ENCODE results near the gene KRTAP5-11. TPM values are rescaled to one million over a fixed set of nuclear protein-coding genes. Genes with fewer than 3 reads are reported as not detected.
"Not testable (repeated sequence)": the region's sequence is repeated elsewhere in the genome, so short reads cannot be mapped to it uniquely, and the experiment has no call there.

KRTAP5-11 gene
- total RNA-seq, 1 experiment from 2014 or later: not detected

DNA sequence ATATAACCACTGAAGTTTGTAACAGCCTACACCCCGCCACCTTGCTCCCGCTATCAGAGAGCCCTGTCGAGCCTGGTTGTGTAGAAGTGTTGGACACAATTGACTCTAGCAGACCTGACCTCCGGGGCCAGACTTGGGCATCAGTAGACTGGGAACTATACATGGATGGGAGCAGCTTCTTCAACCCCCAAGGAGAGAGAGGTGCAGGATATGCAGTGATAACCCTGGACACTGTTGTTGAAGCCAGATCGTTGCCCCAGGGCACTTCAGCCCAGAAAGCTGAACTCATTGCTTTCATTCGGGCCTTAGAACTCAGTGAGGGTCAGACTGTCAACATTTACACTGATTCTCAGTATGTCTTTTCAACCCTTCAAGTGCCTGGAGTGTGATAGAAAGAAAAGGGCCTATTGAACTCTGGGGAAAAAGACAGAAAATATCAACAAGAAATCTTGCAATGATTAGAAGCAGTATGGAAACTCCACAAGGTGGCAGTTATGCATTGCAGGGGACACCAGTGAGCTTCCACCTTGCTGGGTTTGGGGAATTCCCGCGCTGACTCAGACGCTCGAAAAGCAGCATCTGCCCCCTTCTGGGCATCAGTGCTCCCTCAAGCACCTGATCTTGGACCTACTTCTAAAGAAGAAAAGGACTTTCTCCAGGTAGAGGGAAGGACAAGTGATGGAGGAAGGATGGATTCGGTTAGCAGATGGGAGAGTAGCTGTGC is 6.3 kb upstream of the KRTAP5-11 start:
- peak; percentile 38 for DNase-seq (ENCODE audit: low read depth, low spot score)
- in situ Hi-C loops (cut with HindIII; ENCODE audit: low pct_unique_long_range_greater_than_20kb, low sequenced_read_pairs): not testable (repeated sequence)

DNA sequence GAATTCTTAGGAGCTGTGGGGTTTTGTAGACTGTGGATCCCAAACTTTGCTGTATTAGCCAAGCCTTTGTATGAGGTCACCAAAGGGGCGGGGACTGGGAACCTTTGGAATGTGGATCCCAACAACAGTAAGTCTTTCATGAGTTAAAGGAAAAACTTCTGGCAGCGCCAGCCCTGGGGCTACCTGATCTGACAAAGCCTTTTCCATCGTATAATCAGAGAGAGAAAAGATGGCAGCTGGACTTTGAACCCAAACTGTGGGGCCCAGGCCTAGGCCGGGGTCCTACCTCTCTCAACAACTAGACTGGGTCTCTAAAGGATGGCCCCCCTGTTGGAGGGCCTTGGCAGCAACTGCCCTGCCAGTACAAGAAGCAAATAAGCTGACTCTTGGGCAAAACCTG is 5.6 kb upstream of the KRTAP5-11 start:
- in situ Hi-C loops (cut with HindIII; ENCODE audit: low pct_unique_long_range_greater_than_20kb, low sequenced_read_pairs): not testable (repeated sequence)
- DNase-seq (ENCODE audit: low read depth, low spot score): peak; percentile 93

GRCh38 chr11:71585673-71586072 is 3.0 kb upstream of the KRTAP5-11 start:
- in situ Hi-C loops (cut with HindIII; ENCODE audit: low pct_unique_long_range_greater_than_20kb, low sequenced_read_pairs); DNase-seq (ENCODE audit: low read depth, low spot score): not testable (repeated sequence)

DNA sequence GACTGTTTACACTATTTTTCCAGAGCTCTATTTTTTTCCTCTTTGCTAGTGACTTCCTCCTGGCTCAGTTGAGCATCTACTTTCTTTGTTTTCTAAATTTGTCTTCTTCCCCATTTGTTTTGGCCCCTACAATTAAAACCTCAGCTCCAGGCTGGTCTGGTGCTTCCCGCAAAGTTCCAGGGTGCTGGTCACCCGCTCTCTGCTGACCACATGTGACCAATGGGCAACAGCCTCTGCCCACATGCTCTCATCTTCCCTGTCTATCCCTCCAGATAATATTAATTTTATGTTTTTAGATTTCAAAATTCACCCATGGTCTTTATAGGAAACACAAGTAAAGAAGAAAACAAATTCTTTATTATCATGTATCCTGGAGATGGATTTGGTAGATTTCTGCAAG is 294 bp upstream of the KRTAP5-11 start:
- in situ Hi-C loops (cut with HindIII; ENCODE audit: low pct_unique_long_range_greater_than_20kb, low sequenced_read_pairs): not testable (repeated sequence)

GRCh38 chr11:71581826-71582225 is 849 bp downstream of the KRTAP5-11 start:
- in situ Hi-C loops (cut with HindIII; ENCODE audit: low pct_unique_long_range_greater_than_20kb, low sequenced_read_pairs): no loop called here
- no peak for DNase-seq (ENCODE audit: low read depth, low spot score)

More for the DNA sequence above, 294 bp upstream of the KRTAP5-11 start:
- DNase-seq (ENCODE audit: low read depth, low spot score): peak; percentile 10

DNA sequence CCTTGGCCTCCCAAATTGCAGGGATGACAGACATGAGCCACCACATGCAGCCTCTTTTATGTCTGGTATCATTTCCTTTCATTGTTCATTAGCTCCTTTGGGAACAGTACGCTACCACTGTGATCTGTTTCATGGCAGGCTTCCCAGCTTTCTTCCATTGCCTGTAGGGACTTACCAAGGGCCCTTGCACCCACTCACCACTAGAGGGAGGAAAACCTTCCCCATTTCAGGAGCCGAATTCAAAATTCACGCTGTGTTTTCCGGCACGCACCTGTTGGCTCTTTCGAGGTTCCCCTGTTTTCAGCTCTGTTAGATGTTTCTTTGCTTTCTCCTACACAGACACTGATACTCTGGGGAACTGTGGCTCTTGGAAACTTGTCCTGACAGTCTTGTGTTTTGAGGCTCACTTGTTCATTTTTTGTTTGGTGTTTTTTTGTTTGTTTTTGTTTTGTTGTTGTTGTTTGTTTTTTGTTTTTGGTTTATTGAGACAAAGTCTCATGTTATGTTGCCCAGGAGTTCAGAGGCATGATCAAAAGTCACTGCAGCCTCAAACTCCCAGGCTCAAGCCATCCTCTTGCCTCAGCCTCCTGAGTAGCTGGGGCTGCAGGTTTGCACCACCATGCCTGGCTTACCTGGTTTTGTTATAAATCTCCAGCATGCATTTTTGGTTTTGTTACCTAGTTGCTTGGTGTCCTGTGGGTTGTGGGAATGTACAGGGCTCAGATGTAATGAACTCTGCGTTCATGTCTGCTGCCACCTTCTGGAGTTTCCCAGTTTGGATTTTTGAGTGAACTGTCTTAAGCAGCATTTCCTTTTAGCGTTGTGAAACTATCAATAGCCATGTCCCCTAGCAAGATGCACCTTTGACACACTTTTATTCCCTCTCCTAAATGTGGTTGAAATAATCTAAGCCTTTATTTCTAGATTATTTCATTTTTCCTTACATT is 2.3 kb downstream of the KRTAP5-11 start:
- in situ Hi-C loops (cut with HindIII; ENCODE audit: low pct_unique_long_range_greater_than_20kb, low sequenced_read_pairs): no loop called here

DNA sequence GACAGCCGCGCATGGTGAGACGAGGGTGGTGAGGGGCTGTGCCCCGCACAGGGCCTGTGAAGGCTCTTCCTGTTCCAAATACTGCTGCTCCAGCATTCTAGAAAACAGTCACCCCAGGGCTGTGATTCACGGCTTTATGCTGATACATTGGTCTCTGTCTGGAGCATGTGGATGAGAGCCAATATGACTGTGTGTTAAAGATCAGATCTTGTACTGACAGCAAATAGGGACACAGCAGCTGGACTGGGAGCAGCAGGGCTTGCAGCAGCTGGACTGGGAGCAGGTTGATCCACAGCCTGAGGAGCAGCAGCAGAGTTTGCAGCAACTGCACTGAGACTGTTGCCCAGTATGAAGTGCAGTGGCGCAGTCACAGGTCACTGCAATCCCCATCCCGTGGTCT is 3.2 kb downstream of the KRTAP5-11 start:
- in situ Hi-C loops (cut with HindIII; ENCODE audit: low pct_unique_long_range_greater_than_20kb, low sequenced_read_pairs); DNase-seq (ENCODE audit: low read depth, low spot score): not testable (repeated sequence)

More for the DNA sequence above, 2.3 kb downstream of the KRTAP5-11 start:
- peak; percentile 95 for DNase-seq (ENCODE audit: low read depth, low spot score)

GRCh38 chr11:71577469-71578004 is 5.1 kb downstream of the KRTAP5-11 start:
- no peak for DNase-seq (ENCODE audit: low read depth, low spot score)
- in situ Hi-C loops (cut with HindIII; ENCODE audit: low pct_unique_long_range_greater_than_20kb, low sequenced_read_pairs): no loop called here

DNA sequence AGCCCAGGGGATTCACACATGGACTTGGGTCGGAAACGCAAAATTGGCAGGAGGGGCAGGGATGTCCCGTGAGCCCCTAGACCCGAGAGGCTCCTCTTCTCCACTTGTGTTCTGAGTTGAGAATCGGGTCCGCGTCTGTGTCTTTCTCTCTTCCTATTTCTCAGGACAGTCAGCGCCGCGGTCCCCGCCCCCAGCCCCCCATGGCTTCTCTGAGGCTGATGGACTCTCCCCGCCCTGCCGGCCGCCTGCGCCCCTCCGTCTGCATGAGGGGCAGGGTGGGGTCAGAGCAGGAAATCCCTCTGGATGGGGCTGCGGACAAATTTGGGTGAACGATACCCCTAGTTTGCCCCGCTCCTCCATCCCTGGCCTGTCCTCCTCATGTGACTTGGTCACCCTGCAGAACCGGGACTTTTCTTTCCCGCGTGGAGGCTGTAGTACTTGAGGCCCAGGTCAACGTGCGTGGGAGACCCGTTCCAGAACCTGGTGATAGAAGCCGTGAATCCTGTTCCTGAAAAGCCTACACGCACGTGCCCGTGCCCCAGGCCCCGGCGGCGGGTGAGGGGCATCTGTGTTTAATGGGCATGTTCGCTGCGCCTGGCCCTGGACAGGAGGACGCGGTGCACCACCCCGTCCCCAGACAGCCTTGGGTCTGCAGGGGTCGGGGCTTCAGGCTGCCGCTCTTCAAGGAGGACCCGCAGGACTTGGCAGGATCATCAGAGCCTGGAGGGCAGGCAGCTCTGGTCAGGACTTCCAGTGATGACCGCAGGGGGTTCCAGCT is 5.8 kb downstream of the KRTAP5-11 start:
- in situ Hi-C loops (cut with HindIII; ENCODE audit: low pct_unique_long_range_greater_than_20kb, low sequenced_read_pairs): not testable (repeated sequence)

DNA sequence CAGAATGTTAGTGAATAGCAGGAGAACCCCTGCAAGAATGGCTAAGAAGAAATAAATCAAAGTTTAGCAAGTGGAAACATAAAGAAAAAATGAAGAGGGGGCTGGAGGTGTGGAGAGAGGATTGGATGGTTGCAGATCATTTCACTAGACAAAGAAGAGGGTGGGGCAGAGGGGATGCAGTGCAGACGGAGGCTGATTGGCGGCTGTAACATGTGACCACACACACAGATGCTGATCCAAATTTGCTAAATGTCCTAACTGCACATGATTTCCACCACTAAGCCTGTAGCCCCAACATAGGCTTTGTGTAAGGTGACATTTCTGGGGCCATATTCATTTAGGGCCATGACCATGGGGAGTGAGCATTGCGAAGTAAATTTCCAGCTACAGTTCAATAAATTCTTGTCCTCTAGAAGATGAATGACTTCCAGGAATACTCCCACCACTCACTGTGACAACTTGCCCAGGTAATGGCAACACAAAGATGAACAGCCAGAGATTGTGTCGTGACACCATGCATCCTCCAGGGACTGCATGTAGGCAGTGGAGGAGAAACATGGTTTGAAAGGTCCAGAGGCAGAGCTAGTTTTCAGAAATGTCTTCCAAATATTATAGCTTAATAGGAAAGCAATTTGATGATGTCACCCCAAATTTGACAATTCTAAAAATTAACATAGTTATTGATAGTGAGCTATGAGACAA is 6.8 kb downstream of the KRTAP5-11 start:
- in situ Hi-C loops (cut with HindIII; ENCODE audit: low pct_unique_long_range_greater_than_20kb, low sequenced_read_pairs): no loop called here
- DNase-seq (ENCODE audit: low read depth, low spot score): no peak

More for the DNA sequence above, 5.8 kb downstream of the KRTAP5-11 start:
- not testable (repeated sequence) for DNase-seq (ENCODE audit: low read depth, low spot score)

GRCh38 chr11:71574418-71574817 is 8.3 kb downstream of the KRTAP5-11 start:
- no peak for DNase-seq (ENCODE audit: low read depth, low spot score)
- in situ Hi-C loops (cut with HindIII; ENCODE audit: low pct_unique_long_range_greater_than_20kb, low sequenced_read_pairs): no loop called here

DNA sequence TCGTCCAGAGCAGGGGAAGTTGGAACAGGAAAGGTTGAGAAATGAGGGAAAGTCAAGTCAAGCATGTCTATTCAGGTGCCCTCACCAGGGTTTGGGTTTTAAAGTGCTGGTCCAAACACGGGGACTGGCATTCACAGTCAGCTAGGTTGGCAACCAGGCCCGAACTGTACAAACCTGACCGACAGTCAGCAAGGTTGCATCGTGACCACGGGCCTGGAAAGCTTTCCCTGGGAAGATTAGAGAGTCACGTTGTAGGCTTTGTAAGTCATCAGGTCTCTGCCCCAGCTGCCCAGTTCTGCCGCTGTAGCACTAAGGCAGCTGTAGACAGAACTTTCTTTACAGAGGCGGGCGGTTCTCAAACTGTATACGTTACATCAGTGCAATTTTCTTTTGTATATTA is 9.9 kb downstream of the KRTAP5-11 start:
- no peak for DNase-seq (ENCODE audit: low read depth, low spot score)
- in situ Hi-C loops (cut with HindIII; ENCODE audit: low pct_unique_long_range_greater_than_20kb, low sequenced_read_pairs): no loop called here

GRCh38 chr11:71571101-71571850 is 11.4 kb downstream of the KRTAP5-11 start:
- in situ Hi-C loops (cut with HindIII; ENCODE audit: low pct_unique_long_range_greater_than_20kb, low sequenced_read_pairs); DNase-seq (ENCODE audit: low read depth, low spot score): not testable (repeated sequence)

- in situ Hi-C loops (cut with HindIII; ENCODE audit: low pct_unique_long_range_greater_than_20kb, low sequenced_read_pairs): no loop called here
- DNase-seq (ENCODE audit: low read depth, low spot score): no peak
Measured at GRCh38 chr11:71568704-71569349, 13.8 kb downstream of the KRTAP5-11 start.

- DNase-seq (ENCODE audit: low read depth, low spot score); in situ Hi-C loops (cut with HindIII; ENCODE audit: low pct_unique_long_range_greater_than_20kb, low sequenced_read_pairs): not testable (repeated sequence)
Measured at GRCh38 chr11:71567633-71568032, 15.0 kb downstream of the KRTAP5-11 start.

Measured in SK-MEL-5 (cell line).